RWPE2 (cell line): ENCODE results near the gene ITLN2.
"Not testable (repeated sequence)": the region's sequence is repeated elsewhere in the genome, so short reads cannot be mapped to it uniquely, and the experiment has no call there.

Source experiments
- ATAC-seq: fragments of 200-7000 bp; cut with Tn5 transposase; 3 replicates; pipeline ENCODE4 v1.9.1; 2021; ENCODE audit warnings: low read depth
- DNase-seq: peaks from one replicate; pipeline ENCODE4 v3.0.0-alpha.2; 2020; ENCODE audit warnings: low spot score
- H3K27ac ChIP-seq: fragments of 450-650 bp; 2 replicates; pipeline ENCODE4 v1.5.1; 2017; ENCODE audit warnings: mild to moderate bottlenecking; ENCODE audit not compliant: poor library complexity, severe bottlenecking
- H3K27me3 ChIP-seq: fragments of 250-450 bp; sonication (Bioruptor Pico); 2 replicates; pipeline ENCODE4 v1.5.1; 2021; ENCODE audit warnings: mild to moderate bottlenecking, moderate library complexity; ENCODE audit not compliant: insufficient read depth, poor library complexity, severe bottlenecking
- H3K36me3 ChIP-seq: fragments of 250-450 bp; sonication (Bioruptor Pico); 2 replicates; pipeline ENCODE4 v1.5.1; 2020; ENCODE audit warnings: low read depth, mild to moderate bottlenecking, moderate library complexity
- H3K4me1 ChIP-seq: fragments of 250-450 bp; sonication (Bioruptor Pico); 2 replicates; pipeline ENCODE4 v1.5.1; 2021; ENCODE audit warnings: mild to moderate bottlenecking, moderate library complexity; ENCODE audit not compliant: insufficient read depth, poor library complexity, severe bottlenecking
- H3K4me3 ChIP-seq: fragments of 250-450 bp; sonication (Bioruptor Pico); 2 replicates; pipeline ENCODE4 v1.5.1; 2021; ENCODE audit warnings: mild to moderate bottlenecking, moderate library complexity; ENCODE audit not compliant: severe bottlenecking
- H3K9me3 ChIP-seq: fragments of 250-450 bp; sonication (Bioruptor Pico); 2 replicates; pipeline ENCODE4 v1.5.1; 2021; ENCODE audit warnings: mild to moderate bottlenecking, moderate library complexity; ENCODE audit not compliant: severe bottlenecking
- CTCF ChIP-seq: fragments of 450-650 bp; IDR thresholded peaks from one replicate; pipeline ENCODE4 v1.5.1; 2017; ENCODE audit warnings: mild to moderate bottlenecking, moderate library complexity; ENCODE audit not compliant: poor library complexity, severe bottlenecking

ITLN2 gene

GRCh38 chr1:160997323-160998038 is 42.9 kb upstream of the ITLN2 start:
- peak; percentile 72 for TF ChIP-seq CTCF
- H3K9me3 ChIP-seq: no peaks in the 10 kb centered on the region
- peaks cover 52% of the 10 kb centered on the region for H3K36me3 ChIP-seq
- no peaks in the 10 kb centered on the region for H3K27me3 ChIP-seq
- peak overlapping the region; percentile 70 for H3K27ac ChIP-seq
- peaks cover 19% of the 10 kb centered on the region for H3K4me1 ChIP-seq
- DNase-seq: no peak
- no peak overlapping the region for H3K4me3 ChIP-seq
- ATAC-seq: peak; percentile 71

- Histone ChIP-seq H3K9me3 (no peaks in the 10 kb centered on the region), H3K27ac (peak overlapping the region; percentile 70), H3K4me3 (no peak overlapping the region), H3K27me3 (no peaks in the 10 kb centered on the region), H3K36me3 (peaks cover 39% of the 10 kb centered on the region), H3K4me1 (peaks cover 22% of the 10 kb centered on the region)
- no peak for DNase-seq
- ATAC-seq: peak; percentile 89
- no peak for TF ChIP-seq CTCF
Measured at GRCh38 chr1:160996178-160996577, 41.6 kb upstream of the ITLN2 start.

- Histone ChIP-seq H3K27ac (no peak overlapping the region), H3K36me3 (peaks cover 14% of the 10 kb centered on the region), H3K27me3 (no peaks in the 10 kb centered on the region), H3K9me3 (no peaks in the 10 kb centered on the region), H3K4me3 (no peak overlapping the region), H3K4me1 (peaks cover 22% of the 10 kb centered on the region)
- no peak for DNase-seq
- peak; percentile 50 for TF ChIP-seq CTCF
- peak; percentile 21; the same call in 1 of the 3 replicates for ATAC-seq
Measured at GRCh38 chr1:160993544-160994193, 39.1 kb upstream of the ITLN2 start.

- H3K4me3 ChIP-seq, H3K27me3 ChIP-seq, H3K9me3 ChIP-seq, H3K27ac ChIP-seq, H3K36me3 ChIP-seq, DNase-seq, ATAC-seq: not testable (repeated sequence)
- H3K4me1 ChIP-seq: peaks cover 22% of the 10 kb centered on the region
Measured at GRCh38 chr1:160992036-160992435, 37.4 kb upstream of the ITLN2 start.

GRCh38 chr1:160987359-160988050 is 32.9 kb upstream of the ITLN2 start:
- Histone ChIP-seq H3K36me3 (no peaks in the 10 kb centered on the region; the same call in 1 of the 2 replicates), H3K4me3 (no peak overlapping the region), H3K27me3 (no peaks in the 10 kb centered on the region), H3K4me1 (peaks cover 3% of the 10 kb centered on the region), H3K9me3 (no peaks in the 10 kb centered on the region), H3K27ac (no peak overlapping the region)
- ATAC-seq (no peak), DNase-seq (no peak)
- no peak for TF ChIP-seq CTCF
